Muscle of arm (tissue), 12 donors: ENCODE results near the gene KCNQ5. TPM values are rescaled to one million over a fixed set of nuclear protein-coding genes. Genes with fewer than 3 reads are reported as not detected.

Experiments used
- DNase-seq: peaks from one replicate; pipeline ENCODE4 v3.0.0-alpha.2; 2013
- polyA plus RNA-seq, 12 donors: library from polyadenylated mRNA; unstranded; fragments of 120-200 nt; gene quantifications; one replicate each; pipeline ENCODE4 v1.2.1, GENCODE V29; 2013; ENCODE audit not compliant: insufficient read length in 12 of 12

The KCNQ5 gene
- polyA plus RNA-seq, 12 donors, result 0.36 to 2.4 (median 1.3) TPM; not detected in 1

GRCh38 chr6:72793641-72794395, 172.0 kb downstream of the KCNQ5 start:
- no peak for DNase-seq

DNA sequence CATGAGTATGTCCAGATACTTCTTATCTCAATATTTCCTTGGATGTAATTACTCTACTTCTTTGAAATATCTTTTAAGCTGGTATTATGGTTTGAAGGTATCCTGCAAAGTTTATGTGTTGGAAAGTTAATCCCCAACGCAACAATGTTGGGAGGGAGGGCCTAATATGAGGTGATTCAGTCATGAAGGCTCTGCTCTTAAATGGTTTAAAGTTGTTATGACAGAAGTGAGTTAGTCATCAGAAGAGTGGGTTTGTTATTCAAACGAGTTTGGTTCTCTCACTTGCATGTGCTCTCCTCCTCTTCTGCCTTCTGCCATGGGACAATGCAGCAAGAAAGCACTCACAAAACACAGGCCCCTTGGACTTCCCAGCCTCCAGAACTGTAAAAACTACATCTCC, 176.3 kb downstream of the KCNQ5 start:
- no peak for DNase-seq

DNA sequence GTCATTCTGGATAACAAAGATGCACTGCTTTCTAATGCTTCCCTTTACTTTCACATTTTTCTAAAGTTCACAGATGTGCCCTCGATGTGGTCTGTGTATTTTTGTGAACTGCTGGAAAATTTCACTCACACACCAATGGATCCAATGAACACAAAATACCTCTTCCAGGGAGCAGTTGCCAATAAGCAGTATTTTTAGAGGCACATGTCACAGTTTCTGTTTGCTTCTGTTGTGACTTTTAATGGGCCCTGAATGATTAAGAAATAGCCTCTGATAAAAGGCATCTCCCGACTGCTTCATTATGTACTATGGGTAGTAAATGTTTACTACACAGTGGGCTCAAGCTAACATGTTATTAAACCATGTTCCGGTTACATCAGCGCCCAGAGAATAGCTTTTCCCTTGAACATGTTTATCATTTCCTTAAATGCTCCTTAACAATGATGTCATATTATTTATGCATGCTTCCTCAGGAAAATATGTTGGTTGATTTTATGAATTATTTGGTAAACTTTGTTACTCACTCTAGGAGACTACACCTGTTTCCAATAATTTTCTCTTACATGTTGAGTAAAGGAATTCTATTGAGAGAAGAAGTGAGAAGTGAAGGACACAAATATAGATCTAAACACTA, 188.0 kb downstream of the KCNQ5 start:
- DNase-seq, result peak; percentile 10

DNA sequence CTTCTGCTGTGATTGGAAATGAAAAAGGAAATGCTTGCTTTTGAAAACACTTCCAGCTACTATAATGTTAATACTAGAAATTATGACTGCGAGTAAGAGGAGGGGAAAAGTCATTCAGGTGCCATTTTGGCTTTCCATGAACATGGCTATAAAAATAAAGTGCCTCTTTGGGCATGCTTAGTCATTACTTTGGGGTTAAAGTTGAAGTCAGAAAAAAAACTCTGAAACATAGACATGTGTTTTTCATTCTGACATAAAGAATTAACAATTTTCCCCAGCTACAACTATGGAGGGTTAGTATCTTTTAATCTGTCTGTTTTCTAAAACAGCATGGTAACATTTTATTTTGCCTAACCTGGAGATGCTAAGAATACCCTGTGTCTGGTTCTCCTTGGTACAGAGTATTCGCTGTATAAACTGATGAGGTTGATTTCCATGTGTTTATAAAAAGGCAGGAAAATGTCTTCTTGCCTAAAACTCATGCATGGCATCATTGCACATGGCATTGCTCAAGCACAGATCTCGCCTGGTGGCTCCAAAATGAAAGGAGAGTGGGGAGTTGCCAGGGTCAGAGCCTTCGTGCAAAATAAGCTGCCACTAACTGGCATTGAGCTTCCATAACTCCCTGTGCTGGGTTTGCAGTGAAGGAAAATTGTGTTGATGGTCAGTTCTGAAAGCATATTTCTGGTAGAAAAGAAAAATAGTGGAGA, 188.9 kb downstream of the KCNQ5 start:
- DNase-seq, result no peak

- DNase-seq, result no peak
Measured at GRCh38 chr6:72811971-72812421, 190.1 kb downstream of the KCNQ5 start.

DNA sequence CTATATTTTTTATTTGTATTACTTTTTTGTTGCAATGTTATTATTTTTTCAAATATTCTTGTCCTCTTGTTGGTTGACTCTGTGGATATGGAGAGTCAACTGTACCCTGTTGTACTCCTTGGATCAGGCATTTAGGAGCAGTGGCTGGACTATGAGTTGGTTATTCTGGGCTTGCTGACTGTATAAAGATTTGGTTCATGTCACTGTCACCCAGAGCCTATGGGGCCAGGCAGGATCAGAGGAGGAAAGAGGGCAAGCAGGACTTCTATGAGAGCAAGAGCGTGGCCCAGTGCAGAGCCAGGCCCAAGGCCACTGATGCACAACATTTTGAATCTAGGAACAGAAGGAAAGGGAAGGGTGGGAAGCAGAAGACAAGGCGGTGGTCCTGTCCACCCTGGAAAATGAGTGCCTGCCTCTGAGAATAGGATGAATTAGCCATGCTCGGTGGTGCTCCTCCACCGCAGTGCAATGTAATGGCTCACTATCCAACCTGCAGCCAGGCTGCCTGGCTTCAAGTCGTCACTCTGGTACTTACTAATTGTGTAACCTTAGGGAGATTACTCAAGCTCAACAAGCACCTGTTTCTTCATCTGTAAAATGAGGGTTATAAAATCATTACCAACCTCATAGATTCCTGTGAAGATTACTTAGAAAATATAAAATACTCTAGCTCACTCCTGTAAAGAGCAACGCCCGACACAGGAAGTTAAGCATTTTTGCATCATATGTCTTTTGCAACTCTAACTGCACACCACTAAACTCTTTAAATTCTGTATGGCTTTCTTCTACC, 192.1 kb downstream of the KCNQ5 start:
- no peak for DNase-seq

- DNase-seq, result no peak
Measured at GRCh38 chr6:72816022-72816421, 194.2 kb downstream of the KCNQ5 start.

- DNase-seq, result no peak
Measured at GRCh38 chr6:72817208-72817607, 195.3 kb downstream of the KCNQ5 start.

DNA sequence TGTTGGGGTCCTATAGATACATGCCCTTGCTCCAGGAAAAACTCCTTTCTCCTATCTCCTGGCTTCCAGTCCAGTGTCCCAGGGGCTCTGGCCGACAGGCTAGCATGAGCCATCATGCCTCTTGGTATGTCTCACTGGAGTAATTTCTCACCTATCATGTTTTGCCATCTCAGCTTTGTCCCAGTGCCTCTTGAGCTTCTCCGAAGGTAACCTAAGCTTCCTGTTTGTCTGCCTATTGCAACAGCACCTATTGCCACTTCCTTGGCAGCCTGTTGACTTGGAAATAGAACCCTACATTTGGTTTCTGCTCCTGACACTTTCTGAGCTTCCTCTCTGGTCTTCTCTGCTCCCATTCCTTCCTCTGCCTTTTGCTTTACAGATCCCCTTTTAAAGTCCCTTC, 197.7 kb downstream of the KCNQ5 start:
- DNase-seq, result no peak

DNA sequence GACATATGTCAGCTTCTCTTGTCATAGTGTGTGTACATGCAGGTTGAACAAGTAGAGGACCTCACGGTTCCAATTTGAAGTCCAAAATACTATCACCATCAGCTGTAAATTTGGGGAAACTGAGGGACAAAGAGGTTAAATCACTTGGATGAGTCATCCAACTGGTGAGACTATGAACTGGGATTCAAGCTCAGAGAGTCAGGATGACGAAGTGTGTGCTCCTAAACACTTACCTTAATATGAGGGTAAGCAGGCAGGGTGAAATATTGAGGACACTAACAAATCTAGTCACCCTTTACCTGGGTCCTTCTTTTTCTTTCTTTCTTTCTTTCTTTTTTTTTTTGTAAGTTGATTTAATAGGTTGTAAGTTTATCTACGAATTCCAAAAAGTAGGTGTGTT, 198.3 kb downstream of the KCNQ5 start:
- DNase-seq, result no peak

DNA sequence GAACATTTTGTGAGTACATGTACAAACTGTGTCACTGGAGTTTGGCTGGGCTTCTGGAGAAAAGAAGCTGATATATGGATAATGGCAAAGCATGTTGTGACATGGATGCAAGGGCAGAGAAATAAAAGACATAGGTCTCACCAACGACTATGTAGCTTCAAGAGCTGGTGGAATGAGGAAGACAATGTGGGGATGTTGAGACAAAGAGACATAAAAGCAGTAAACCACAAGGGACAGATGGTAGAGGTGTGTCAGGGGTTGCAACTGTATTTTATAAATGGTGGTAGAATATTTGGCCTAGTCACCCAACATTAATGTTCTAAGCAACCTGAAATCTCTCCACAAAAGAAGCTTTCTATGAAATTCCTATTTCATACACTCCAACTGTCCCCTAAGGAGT, 199.0 kb downstream of the KCNQ5 start:
- DNase-seq, result no peak

DNA sequence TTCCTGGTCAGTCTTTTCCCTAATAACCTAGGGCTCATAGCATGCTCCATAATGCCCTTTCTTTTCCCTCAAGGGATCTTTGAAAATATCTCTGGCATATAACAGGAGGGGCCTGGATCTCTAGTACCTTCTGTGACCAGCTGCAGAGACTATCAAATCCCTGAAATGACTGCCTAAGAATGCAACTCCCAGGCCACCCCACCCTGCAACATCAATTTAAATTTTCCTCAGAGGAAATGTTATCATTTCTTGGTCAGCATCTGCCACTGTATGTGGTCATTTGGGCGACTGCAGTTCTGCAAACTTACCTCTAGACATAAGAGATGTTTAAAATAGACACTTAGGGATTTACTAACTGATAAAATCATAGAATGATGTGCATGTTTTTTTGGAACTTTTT, 200.2 kb downstream of the KCNQ5 start:
- DNase-seq, result no peak

DNA sequence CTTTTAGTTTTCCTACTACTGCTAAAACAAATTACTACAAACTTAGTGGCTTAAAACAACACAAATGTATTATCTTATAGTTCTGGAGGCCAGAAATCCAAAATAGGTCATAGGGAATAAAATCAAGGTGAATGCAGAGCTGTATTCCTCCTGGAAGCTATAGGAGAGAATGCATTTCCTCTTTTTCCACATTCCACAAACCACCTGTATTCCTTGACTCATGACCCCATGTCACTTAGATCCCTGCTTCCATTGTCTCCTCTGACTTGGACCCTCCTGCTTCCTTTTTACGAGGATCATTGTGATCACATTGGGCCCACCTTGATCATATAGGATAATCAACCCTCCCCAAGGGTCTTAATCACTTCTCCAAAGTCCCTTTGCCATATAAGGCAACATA, 200.8 kb downstream of the KCNQ5 start:
- DNase-seq, result no peak

DNA sequence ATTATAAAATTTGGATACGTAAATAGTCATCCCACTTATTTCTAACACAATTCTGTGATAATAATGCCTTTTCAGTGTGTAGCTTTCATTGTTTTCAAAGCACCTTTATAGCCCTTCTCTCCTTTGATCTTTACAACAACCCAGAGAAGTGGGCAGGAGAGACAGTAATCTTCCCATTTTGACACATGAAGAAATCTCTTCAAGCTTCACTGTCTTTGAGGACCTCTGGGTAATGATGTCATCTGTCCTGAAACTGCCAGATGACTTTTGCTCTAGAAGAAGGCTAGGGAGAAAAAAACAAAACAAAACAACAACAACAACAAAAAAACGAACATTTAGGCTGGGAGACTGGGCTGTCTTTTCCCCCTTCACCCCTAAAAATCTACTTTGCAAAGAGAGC, 203.0 kb downstream of the KCNQ5 start:
- no peak for DNase-seq

- DNase-seq, result no peak
Measured at GRCh38 chr6:72825315-72825911, 203.5 kb downstream of the KCNQ5 start.

- no peak for DNase-seq
Measured at GRCh38 chr6:72826037-72826436, 204.2 kb downstream of the KCNQ5 start.

- DNase-seq, result no peak
Measured at GRCh38 chr6:72826744-72827438, 205.0 kb downstream of the KCNQ5 start.

- DNase-seq, result no peak
Measured at GRCh38 chr6:72828904-72829303, 207.0 kb downstream of the KCNQ5 start.

DNA sequence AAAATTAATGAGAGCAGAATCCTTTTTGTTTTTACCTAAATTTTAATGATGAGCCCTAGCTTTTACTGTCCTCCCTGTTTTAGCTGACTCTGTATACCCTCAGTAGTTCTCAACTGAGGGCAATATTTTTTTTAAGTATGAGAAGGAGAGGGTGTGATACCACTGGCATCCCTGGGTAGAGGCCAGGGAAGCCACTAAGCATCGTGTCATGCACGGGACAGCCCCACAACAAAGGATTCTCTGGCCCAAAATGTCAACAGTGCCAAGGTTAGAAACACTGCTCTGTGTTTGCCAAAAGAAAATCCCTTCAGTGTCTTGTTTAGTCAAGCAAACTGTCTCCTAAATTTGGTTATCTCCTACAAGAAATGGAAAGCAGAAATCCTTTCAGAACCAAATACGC, 210.4 kb downstream of the KCNQ5 start:
- no peak for DNase-seq

DNA sequence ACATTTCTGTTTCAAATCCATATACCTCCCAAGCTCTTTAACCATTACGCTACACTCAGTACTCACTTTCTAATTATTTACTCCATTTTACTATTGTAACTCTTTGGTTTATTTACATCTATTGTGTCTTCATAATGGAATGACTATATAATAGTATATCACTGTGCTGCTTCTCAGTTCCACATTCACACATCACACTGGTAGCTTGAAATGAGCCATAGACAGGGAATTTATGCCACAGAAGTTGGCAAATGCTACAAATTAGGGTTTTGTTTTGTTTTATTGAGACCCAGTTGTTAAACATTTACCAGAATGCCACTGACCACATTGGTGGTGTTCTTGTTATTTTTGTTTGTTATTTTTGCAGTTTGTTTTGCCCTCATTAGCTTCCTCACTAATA, 213.9 kb downstream of the KCNQ5 start:
- DNase-seq, result no peak

DNA sequence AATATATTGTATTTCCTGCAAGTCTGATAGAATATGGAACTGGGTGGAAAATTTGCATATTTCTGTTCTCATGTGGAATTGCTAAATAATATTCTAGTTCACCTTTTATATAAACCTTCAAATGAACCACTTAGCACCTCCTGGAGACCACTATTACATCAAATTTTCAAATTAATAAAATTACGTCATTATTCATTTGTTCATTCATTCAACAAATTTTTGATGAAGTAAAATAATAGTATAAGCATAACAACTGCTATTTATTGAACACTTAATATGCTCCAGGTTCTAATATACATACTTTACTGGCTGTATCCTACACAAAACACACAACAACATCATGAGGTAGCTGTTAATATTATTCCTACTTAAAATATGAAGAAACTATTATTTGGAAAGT, 215.1 kb downstream of the KCNQ5 start:
- DNase-seq, result no peak
